ENCODE data around the gene ARL6IP6. TPM values are rescaled to one million over a fixed set of nuclear protein-coding genes. Genes with fewer than 3 reads are reported as not detected.

ARL6IP6 gene
- total and polyA plus RNA-seq, 2 donors (not counting 1 experiment from before 2014, with no cell fraction given), result 17.8 to 20.4 TPM

- H3K4me1 Mint-ChIP-seq, result peaks cover 2% of the 10 kb centered on the region
- Histone ChIP-seq H4K20me1 (ENCODE audit: control insufficient read depth, insufficient read depth, low read length, poor library complexity, severe bottlenecking) (peaks cover 5% of the 10 kb centered on the region), H3K9me3 (ENCODE audit: control extremely low read depth in 1 of 3, control insufficient read depth in 2 of 3, insufficient read depth in 1 of 3, low read length in 2 of 3) (no peaks in the 10 kb centered on the region), H3K36me3 (replicated peaks in 1 of 2; ENCODE audit: control extremely low read depth in 1 of 2, control insufficient read depth in 1 of 2, extremely low read depth in 1 of 2, insufficient read depth in 2 of 2, low read length in 1 of 2) (peaks cover 0 to 47% of the 10 kb centered on the region in 2 experiments), H3K4me1 (ENCODE audit: control insufficient read depth in 2 of 2, insufficient read depth in 2 of 2, low read length in 2 of 2) (no peaks in the 10 kb centered on the region), H3K9ac (ENCODE audit: low read length) (no peak overlapping the region), H3K79me2 (ENCODE audit: control insufficient read depth, insufficient read depth, low read length) (peaks cover 32% of the 10 kb centered on the region), H3K4me2 (replicated peaks; ENCODE audit: low read depth, low read length, poor library complexity, severe bottlenecking) (no peak overlapping the region), H2AFZ (ENCODE audit: insufficient read depth, low read depth, low read length, poor library complexity, severe bottlenecking) (no peak overlapping the region), H3K4me3 (ENCODE audit: control extremely low read depth in 1 of 5, extremely low read depth in 1 of 5, insufficient read depth in 1 of 5, low read depth in 2 of 5, low read length in 4 of 5) (no peak overlapping the region), H3K27ac (ENCODE audit: low read length in 2 of 2) (no peak overlapping the region), H3K27me3 (replicated peaks in 1 of 4; ENCODE audit: control extremely low read depth in 1 of 4, control insufficient read depth in 3 of 4, insufficient read depth in 4 of 4, low read length in 3 of 4) (no peaks in the 10 kb centered on the region)
- ATAC-seq (ENCODE audit: low read depth) (no peak), DNase-seq (no peak)
- no peak overlapping the region for H3K4me3 Mint-ChIP-seq
- H3K27me3 Mint-ChIP-seq, result no peaks in the 10 kb centered on the region
- POLR2A ChIA-PET, result no interaction called here
- intact Hi-C loops (cut with micrococcal nuclease), result no loop called here
- CTCF ChIA-PET, result no interaction called here
- TF ChIP-seq CTCF (IDR thresholded peaks at IDR 0.05), result no peak
- TF ChIP-seq EZH2 (IDR thresholded peaks at IDR 0.05; ENCODE audit: borderline replicate concordance, insufficient read depth, low read depth, low read length, poor library complexity, severe bottlenecking), result no peak
- H3K27ac Mint-ChIP-seq, result no peak overlapping the region
- no peaks in the 10 kb centered on the region for H3K9me3 Mint-ChIP-seq (ENCODE audit: insufficient read depth)
Measured at GRCh38 chr2:152683400-152683799, 35.0 kb upstream of the ARL6IP6 start.

GRCh38 chr2:152686321-152686720, 32.1 kb upstream of the ARL6IP6 start:
- Mint-ChIP-seq H3K27ac (no peak overlapping the region), H3K4me1 (peaks cover 2% of the 10 kb centered on the region), H3K9me3 (ENCODE audit: insufficient read depth) (no peaks in the 10 kb centered on the region), H3K27me3 (no peaks in the 10 kb centered on the region), H3K4me3 (no peak overlapping the region)
- Histone ChIP-seq H2AFZ (ENCODE audit: insufficient read depth, low read depth, low read length, poor library complexity, severe bottlenecking) (no peak overlapping the region), H3K4me2 (replicated peaks; ENCODE audit: low read depth, low read length, poor library complexity, severe bottlenecking) (no peak overlapping the region), H4K20me1 (ENCODE audit: control insufficient read depth, insufficient read depth, low read length, poor library complexity, severe bottlenecking) (peaks cover 5% of the 10 kb centered on the region), H3K79me2 (ENCODE audit: control insufficient read depth, insufficient read depth, low read length) (peaks cover 40% of the 10 kb centered on the region), H3K27ac (ENCODE audit: low read length in 2 of 2) (no peak overlapping the region), H3K4me3 (ENCODE audit: control extremely low read depth in 1 of 5, extremely low read depth in 1 of 5, insufficient read depth in 1 of 5, low read depth in 2 of 5, low read length in 4 of 5) (no peak overlapping the region), H3K9me3 (ENCODE audit: control extremely low read depth in 1 of 3, control insufficient read depth in 2 of 3, insufficient read depth in 1 of 3, low read length in 2 of 3) (no peaks in the 10 kb centered on the region), H3K9ac (ENCODE audit: low read length) (no peak overlapping the region), H3K27me3 (replicated peaks in 1 of 4; ENCODE audit: control extremely low read depth in 1 of 4, control insufficient read depth in 3 of 4, insufficient read depth in 4 of 4, low read length in 3 of 4) (no peaks in the 10 kb centered on the region), H3K36me3 (replicated peaks in 1 of 2; ENCODE audit: control extremely low read depth in 1 of 2, control insufficient read depth in 1 of 2, extremely low read depth in 1 of 2, insufficient read depth in 2 of 2, low read length in 1 of 2) (peaks cover 0 to 20% of the 10 kb centered on the region in 2 experiments), H3K4me1 (ENCODE audit: control insufficient read depth in 2 of 2, insufficient read depth in 2 of 2, low read length in 2 of 2) (no peaks in the 10 kb centered on the region)
- CTCF ChIA-PET, result no interaction called here
- ATAC-seq (ENCODE audit: low read depth) (no peak), DNase-seq (no peak)
- no peak for TF ChIP-seq EZH2 (IDR thresholded peaks at IDR 0.05; ENCODE audit: borderline replicate concordance, insufficient read depth, low read depth, low read length, poor library complexity, severe bottlenecking)
- no peak for TF ChIP-seq CTCF (IDR thresholded peaks at IDR 0.05)
- intact Hi-C loops (cut with micrococcal nuclease), result no loop called here
- POLR2A ChIA-PET, result no interaction called here

All from B cell (primary cell).